Myocyte (in vitro differentiated cells): ENCODE data around the gene STOX2. TPM values are rescaled to one million over a fixed set of nuclear protein-coding genes. Genes with fewer than 3 reads are reported as not detected.
"Not testable (repeated sequence)": the region's sequence is repeated elsewhere in the genome, so short reads cannot be mapped to it uniquely, and the experiment has no call there.

ENCODE experiments used
- DNase-seq: peaks from one replicate; pipeline ENCODE4 v3.0.0-alpha.2; 2012; ENCODE audit warnings: low read depth
- total RNA-seq: library from RNA; depleted of rRNA; stranded (reverse); fragments of >200 nt; gene quantifications from 2 replicates; pipeline ENCODE4 v1.2.3, GENCODE V29; 2014

The STOX2 gene
- total RNA-seq, 1 donor from 2014 or later, result 0.53 TPM

GRCh38 chr4:184019667-184020623 lies 114.8 kb downstream of the STOX2 start:
- DNase-seq, result no peak

- no peak for DNase-seq
These were observed 116.3 kb downstream of the STOX2 start for GRCh38 chr4:184021389-184021788.

- no peak for DNase-seq
These were observed 117.7 kb downstream of the STOX2 start for GRCh38 chr4:184022679-184023383.

- no peak for DNase-seq
These were observed 119.5 kb downstream of the STOX2 start for GRCh38 chr4:184024637-184025036.

- DNase-seq, result no peak
These were observed 123.7 kb downstream of the STOX2 start for GRCh38 chr4:184028561-184029374.

- DNase-seq, result no peak
These were observed 124.9 kb downstream of the STOX2 start for GRCh38 chr4:184030036-184030435.

- DNase-seq, result no peak
These were observed 125.7 kb downstream of the STOX2 start for GRCh38 chr4:184030764-184031163.

GRCh38 chr4:184032091-184032490 lies 127.0 kb downstream of the STOX2 start:
- no peak for DNase-seq

- no peak for DNase-seq
These were observed 134.9 kb downstream of the STOX2 start for GRCh38 chr4:184039963-184040383.

- DNase-seq, result no peak
These were observed 136.0 kb downstream of the STOX2 start for GRCh38 chr4:184041156-184041555.

- no peak for DNase-seq
These were observed 141.0 kb downstream of the STOX2 start for GRCh38 chr4:184046148-184046547.

GRCh38 chr4:184051262-184051661 lies 146.2 kb downstream of the STOX2 start:
- not testable (repeated sequence) for DNase-seq

- no peak for DNase-seq
These were observed 147.5 kb downstream of the STOX2 start for GRCh38 chr4:184052616-184053015.

GRCh38 chr4:184053434-184053833 lies 148.3 kb downstream of the STOX2 start:
- no peak for DNase-seq

GRCh38 chr4:184056877-184057276 lies 151.8 kb downstream of the STOX2 start:
- no peak for DNase-seq

- no peak for DNase-seq
These were observed 152.9 kb downstream of the STOX2 start for GRCh38 chr4:184058026-184058425.

- DNase-seq, result no peak
These were observed 154.0 kb downstream of the STOX2 start for GRCh38 chr4:184059099-184059498.

GRCh38 chr4:184061582-184061981 lies 156.5 kb downstream of the STOX2 start:
- no peak for DNase-seq

- DNase-seq, result no peak
These were observed 157.7 kb downstream of the STOX2 start for GRCh38 chr4:184062769-184063168.

GRCh38 chr4:184064877-184065276 lies 159.8 kb downstream of the STOX2 start:
- DNase-seq, result no peak

- no peak for DNase-seq
These were observed 161.6 kb downstream of the STOX2 start for GRCh38 chr4:184066584-184067300.
